BJ (cell line): ENCODE data around the gene C2orf68. TPM values are rescaled to one million over a fixed set of nuclear protein-coding genes. Genes with fewer than 3 reads are reported as not detected.

Source experiments
- CTCF ChIA-PET: fragments of 350-600 bp; formaldehyde crosslinking; extraction: SDS; loops from one replicate; lab custom pipeline; 2021; ENCODE audit warnings: antibody characterized with exemption, inconsistent platforms; lab: Yijun Ruan, JAX
- POLR2A ChIA-PET: fragments of 300-600 bp; sonication (Branson Sonifier 250); formaldehyde crosslinking; extraction: SDS; loops from one replicate; lab custom pipeline; 2021; ENCODE audit warnings: antibody characterized with exemption; lab: Charles Lee
- DNase-seq: peaks from one replicate; pipeline ENCODE4 v3.0.0-alpha.2; 2011; ENCODE audit warnings: low read depth
- H3K27me3 ChIP-seq: 2 replicates; pipeline ENCODE4 v1.6.0; 2011; ENCODE audit warnings: low read length; ENCODE audit not compliant: control insufficient read depth, insufficient read depth
- H3K36me3 ChIP-seq: 2 replicates; pipeline ENCODE4 v1.5.1; 2011; ENCODE audit warnings: low read length; ENCODE audit not compliant: control insufficient read depth, insufficient read depth
- H3K4me3 ChIP-seq: 2 replicates; pipeline ENCODE4 v1.5.1; 2011; ENCODE audit warnings: low read depth, mild to moderate bottlenecking, control low read depth, low read length
- polyA plus RNA-seq: library from polyadenylated mRNA; depleted of rRNA; stranded (reverse); fragments of >200 nt; gene quantifications from 2 replicates; pipeline ENCODE4 v1.2.3, GENCODE V29; 2011
- TF ChIP-seq, protein P1 (sequence below): IDR thresholded peaks from 2 replicates; pipeline ENCODE4 v1.5.1; 2011; ENCODE audit warnings: low read depth, mild to moderate bottlenecking, control low read depth, inconsistent platforms, low read length, moderate library complexity; ENCODE audit not compliant: insufficient read depth

Gene C2orf68
- polyA plus RNA-seq, 1 experiment: 16.4 TPM

- Histone ChIP-seq H3K27me3 (no peaks in the 10 kb centered on the region), H3K4me3 (no peak overlapping the region), H3K36me3 (peaks cover 11% of the 10 kb centered on the region)
- TF ChIP-seq, protein P1, sequence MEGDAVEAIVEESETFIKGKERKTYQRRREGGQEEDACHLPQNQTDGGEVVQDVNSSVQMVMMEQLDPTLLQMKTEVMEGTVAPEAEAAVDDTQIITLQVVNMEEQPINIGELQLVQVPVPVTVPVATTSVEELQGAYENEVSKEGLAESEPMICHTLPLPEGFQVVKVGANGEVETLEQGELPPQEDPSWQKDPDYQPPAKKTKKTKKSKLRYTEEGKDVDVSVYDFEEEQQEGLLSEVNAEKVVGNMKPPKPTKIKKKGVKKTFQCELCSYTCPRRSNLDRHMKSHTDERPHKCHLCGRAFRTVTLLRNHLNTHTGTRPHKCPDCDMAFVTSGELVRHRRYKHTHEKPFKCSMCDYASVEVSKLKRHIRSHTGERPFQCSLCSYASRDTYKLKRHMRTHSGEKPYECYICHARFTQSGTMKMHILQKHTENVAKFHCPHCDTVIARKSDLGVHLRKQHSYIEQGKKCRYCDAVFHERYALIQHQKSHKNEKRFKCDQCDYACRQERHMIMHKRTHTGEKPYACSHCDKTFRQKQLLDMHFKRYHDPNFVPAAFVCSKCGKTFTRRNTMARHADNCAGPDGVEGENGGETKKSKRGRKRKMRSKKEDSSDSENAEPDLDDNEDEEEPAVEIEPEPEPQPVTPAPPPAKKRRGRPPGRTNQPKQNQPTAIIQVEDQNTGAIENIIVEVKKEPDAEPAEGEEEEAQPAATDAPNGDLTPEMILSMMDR: no peak
- POLR2A ChIA-PET: no interaction called here
- DNase-seq: no peak
- CTCF ChIA-PET: interaction anchor here (1.0 to 4.6 kb wide), 8 partner anchors 9 to 229 kb away, joined by 3 to 81 read pairs (median 12); no protein-coding TSS in a partner anchor
These were observed 38.6 kb upstream of the C2orf68 start for GRCh38 chr2:85650456-85650855.

DNA sequence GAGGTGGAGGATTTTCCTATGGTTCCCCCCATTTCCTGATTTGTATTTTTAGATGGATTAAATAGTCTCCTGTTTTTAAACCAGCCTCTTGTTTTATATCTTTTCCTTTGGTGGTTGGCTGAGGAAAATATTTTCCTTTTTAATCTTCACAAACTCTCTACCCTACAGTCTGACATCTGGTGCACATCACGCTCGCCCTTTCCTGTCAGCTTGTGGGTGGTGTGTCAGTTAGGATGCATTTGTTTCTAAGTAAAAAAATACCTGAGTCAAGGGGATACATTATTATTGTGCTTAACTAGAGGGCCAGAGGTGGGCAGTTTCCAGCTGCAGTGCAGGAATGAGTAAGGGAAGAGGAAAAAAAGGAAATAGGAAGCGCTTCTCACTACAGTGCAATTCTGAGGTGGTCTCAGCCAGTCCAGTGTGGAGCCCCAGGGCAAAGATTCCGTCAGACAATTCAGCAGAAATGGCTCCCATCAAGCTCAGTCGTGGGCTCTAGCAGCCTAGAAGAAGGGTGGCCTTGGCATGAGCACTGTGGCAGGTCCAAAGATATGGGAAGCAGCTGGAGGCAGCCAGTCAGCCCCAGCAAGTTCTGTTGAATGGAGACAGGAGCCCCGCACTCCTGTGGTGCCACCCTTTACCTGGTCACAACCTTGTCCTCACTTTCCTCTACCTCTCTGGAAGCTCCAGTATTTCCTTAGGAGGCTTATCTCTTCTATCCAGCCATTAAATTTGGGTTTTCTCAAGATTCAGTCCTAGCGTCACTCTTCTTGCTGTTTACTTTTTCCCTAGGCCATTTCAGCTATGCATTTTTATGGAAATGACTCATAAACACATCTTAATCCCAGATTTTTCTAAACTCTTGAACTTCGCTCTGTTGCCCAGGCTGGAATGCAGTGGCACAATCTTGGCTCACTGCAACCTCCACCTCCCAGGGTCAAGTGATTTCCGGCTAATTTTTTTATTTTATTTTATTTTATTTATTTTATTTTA is 37.6 kb upstream of the C2orf68 start:
- TF ChIP-seq, protein P1: no peak
- Histone ChIP-seq H3K36me3 (peaks cover 13% of the 10 kb centered on the region), H3K27me3 (no peaks in the 10 kb centered on the region), H3K4me3 (no peak overlapping the region)
- POLR2A ChIA-PET: no interaction called here
- DNase-seq: no peak
- CTCF ChIA-PET: interaction anchor here (0.6 to 4.6 kb wide), 27 partner anchors 9 to 228 kb away, joined by 3 to 81 read pairs (median 6); no protein-coding TSS in a partner anchor

GRCh38 chr2:85648619-85649018 is 36.8 kb upstream of the C2orf68 start:
- no peaks in the 10 kb centered on the region for H3K27me3 ChIP-seq
- CTCF ChIA-PET: interaction anchor here (0.6 to 4.6 kb wide), 28 partner anchors 10 to 165 kb away, joined by 3 to 81 read pairs (median 6); partner anchors contain the start of gene ATOH8
- POLR2A ChIA-PET: no interaction called here

GRCh38 chr2:85647823-85648526 is 36.1 kb upstream of the C2orf68 start:
- TF ChIP-seq, protein P1: no peak
- H3K27me3 ChIP-seq: no peaks in the 10 kb centered on the region
- peaks cover 15% of the 10 kb centered on the region for H3K36me3 ChIP-seq
- CTCF ChIA-PET: interaction anchor here (0.8 to 4.6 kb wide), 22 partner anchors 10 to 166 kb away, joined by 3 to 81 read pairs (median 8); partner anchors contain the start of gene ATOH8
- POLR2A ChIA-PET: no interaction called here
- no peak overlapping the region for H3K4me3 ChIP-seq
- no peak for DNase-seq

More at GRCh38 chr2:85648619-85649018, 36.8 kb upstream of the C2orf68 start:
- DNase-seq: no peak
- H3K36me3 ChIP-seq: peaks cover 13% of the 10 kb centered on the region
- H3K4me3 ChIP-seq: no peak overlapping the region
- TF ChIP-seq, protein P1: peak; percentile 68
